Parathyroid adenoma (tissue), 2 donors: Measurements from ENCODE around the gene SHCBP1L.

ENCODE experiments used
- H2AFZ ChIP-seq: fragments of 300-600 bp; sonication (generic); one replicate; pipeline ENCODE4 v1.7.0; 2017; ENCODE audit warnings: antibody characterized with exemption, mild to moderate bottlenecking
- H3K27ac ChIP-seq: fragments of 300-600 bp; sonication (generic); one replicate; pipeline ENCODE4 v1.7.0; 2017
- H3K27me3 ChIP-seq: fragments of 300-600 bp; sonication (generic); one replicate; pipeline ENCODE4 v1.7.0; 2017; ENCODE audit warnings: low read length; ENCODE audit not compliant: control insufficient read depth, insufficient read depth
- H3K36me3 ChIP-seq: fragments of 300-600 bp; sonication (generic); one replicate; pipeline ENCODE4 v1.7.0; 2017; ENCODE audit warnings: low read length; ENCODE audit not compliant: control insufficient read depth, insufficient read depth
- H3K4me1 ChIP-seq: fragments of 300-600 bp; sonication (generic); one replicate; pipeline ENCODE4 v1.7.0; 2017; ENCODE audit warnings: control low read depth
- H3K4me2 ChIP-seq: fragments of 300-600 bp; sonication (generic); one replicate; pipeline ENCODE4 v1.7.0; 2017; ENCODE audit warnings: low read length
- H3K4me3 ChIP-seq: fragments of 300-600 bp; sonication (generic); one replicate; pipeline ENCODE4 v1.7.0; 2017; ENCODE audit warnings: low read depth, low read length
- H3K79me2 ChIP-seq: fragments of 300-600 bp; sonication (generic); one replicate; pipeline ENCODE4 v1.7.0; 2017; ENCODE audit warnings: control low read depth
- H3K9ac ChIP-seq: fragments of 300-600 bp; sonication (generic); one replicate; pipeline ENCODE4 v1.7.0; 2017; ENCODE audit warnings: mild to moderate bottlenecking
- H3K9me3 ChIP-seq: fragments of 300-600 bp; sonication (generic); one replicate; pipeline ENCODE4 v1.7.0; 2017; ENCODE audit warnings: low read length; ENCODE audit not compliant: control insufficient read depth
- CTCF ChIP-seq: fragments of 300-600 bp; sonication (generic); IDR thresholded peaks from one replicate; pipeline ENCODE4 v1.7.0; 2017; ENCODE audit warnings: antibody characterized with exemption, mild to moderate bottlenecking
- donor health status: primary hyperparathyroidism.

SHCBP1L gene

GRCh38 chr1:182935716-182936115, 17.2 kb downstream of the SHCBP1L start:
- no peak overlapping the region for H3K9ac ChIP-seq
- H3K79me2 ChIP-seq = no peaks in the 10 kb centered on the region

GRCh38 chr1:182930985-182931384, 22.0 kb downstream of the SHCBP1L start:
- H3K79me2 ChIP-seq = no peaks in the 10 kb centered on the region
- no peak overlapping the region for H3K27ac ChIP-seq
- peaks cover 3% of the 10 kb centered on the region for H3K9me3 ChIP-seq
- H3K4me1 ChIP-seq = no peaks in the 10 kb centered on the region
- H3K27me3 ChIP-seq = no peaks in the 10 kb centered on the region
- H3K4me3 ChIP-seq = no peak overlapping the region
- no peak overlapping the region for H3K4me2 ChIP-seq
- no peaks in the 10 kb centered on the region for H3K36me3 ChIP-seq
- no peak for TF ChIP-seq CTCF
- H3K9ac ChIP-seq = no peak overlapping the region
- H2AFZ ChIP-seq = no peak overlapping the region

More at GRCh38 chr1:182935716-182936115, 17.2 kb downstream of the SHCBP1L start:
- Histone ChIP-seq H3K27me3 (no peaks in the 10 kb centered on the region), H3K4me2 (no peak overlapping the region), H3K4me1 (no peaks in the 10 kb centered on the region), H3K4me3 (no peak overlapping the region), H3K27ac (no peak overlapping the region), H3K36me3 (no peaks in the 10 kb centered on the region), H2AFZ (no peak overlapping the region), H3K9me3 (peaks cover 3% of the 10 kb centered on the region)
- no peak for TF ChIP-seq CTCF

- no peaks in the 10 kb centered on the region for H3K36me3 ChIP-seq
- no peak overlapping the region for H3K4me2 ChIP-seq
- H3K79me2 ChIP-seq = no peaks in the 10 kb centered on the region
- no peaks in the 10 kb centered on the region for H3K27me3 ChIP-seq
- no peak overlapping the region for H3K9ac ChIP-seq
- H3K9me3 ChIP-seq = no peaks in the 10 kb centered on the region
- no peak overlapping the region for H3K27ac ChIP-seq
- no peak for TF ChIP-seq CTCF
- no peaks in the 10 kb centered on the region for H3K4me1 ChIP-seq
- H3K4me3 ChIP-seq = no peak overlapping the region
- H2AFZ ChIP-seq = no peak overlapping the region
Observed at GRCh38 chr1:182927693-182928433, 25.1 kb downstream of the SHCBP1L start.

- Histone ChIP-seq H3K27me3 (no peaks in the 10 kb centered on the region), H3K4me3 (no peak overlapping the region), H3K27ac (no peak overlapping the region), H3K4me1 (no peaks in the 10 kb centered on the region), H3K9me3 (no peaks in the 10 kb centered on the region), H3K9ac (no peak overlapping the region), H3K79me2 (no peaks in the 10 kb centered on the region), H3K36me3 (no peaks in the 10 kb centered on the region), H3K4me2 (no peak overlapping the region), H2AFZ (no peak overlapping the region)
- TF ChIP-seq CTCF = no peak
Observed at GRCh38 chr1:182925661-182926060, 27.3 kb downstream of the SHCBP1L start.

GRCh38 chr1:182917378-182917777, 35.6 kb downstream of the SHCBP1L start:
- no peak overlapping the region for H3K4me3 ChIP-seq
- no peaks in the 10 kb centered on the region for H3K36me3 ChIP-seq
- no peak overlapping the region for H3K27ac ChIP-seq
- no peak for TF ChIP-seq CTCF
- H3K9me3 ChIP-seq = no peaks in the 10 kb centered on the region
- no peaks in the 10 kb centered on the region for H3K27me3 ChIP-seq
- H3K9ac ChIP-seq = no peak overlapping the region
- no peak overlapping the region for H3K4me2 ChIP-seq
- no peaks in the 10 kb centered on the region for H3K4me1 ChIP-seq
- H2AFZ ChIP-seq = no peak overlapping the region
- H3K79me2 ChIP-seq = no peaks in the 10 kb centered on the region
